GM21529 (cell line): ENCODE data around the gene ZNF718.
"Not testable (repeated sequence)": the region's sequence is repeated elsewhere in the genome, so short reads cannot be mapped to it uniquely, and the experiment has no call there.

Experiments
- ATAC-seq: cut with Tn5 transposase; IDR thresholded peaks from one replicate; pipeline ENCODE4 v1.9.1; 2021; ENCODE audit not compliant: unreplicated experiment

The ZNF718 gene

GRCh38 chr4:124275-125081, at the start of gene ZNF718:
Gene ZNF718 (plus strand): TSS chr4:124501. CDS start chr4:124671, 170 bp downstream.
- peak; percentile 99 for ATAC-seq

DNA sequence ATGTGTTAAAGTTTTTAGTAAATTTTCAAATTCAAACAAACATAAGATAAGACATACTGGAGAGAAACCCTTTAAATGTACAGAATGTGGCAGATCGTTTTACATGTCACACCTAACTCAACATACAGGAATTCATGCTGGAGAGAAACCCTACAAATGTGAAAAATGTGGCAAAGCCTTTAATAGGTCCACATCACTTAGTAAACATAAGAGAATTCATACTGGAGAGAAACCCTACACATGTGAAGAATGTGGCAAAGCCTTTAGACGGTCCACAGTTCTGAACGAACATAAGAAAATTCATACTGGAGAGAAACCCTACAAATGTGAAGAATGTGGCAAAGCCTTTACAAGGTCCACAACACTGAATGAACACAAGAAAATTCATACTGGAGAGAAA, 38.4 kb upstream of the ZNF718 start:
- no peak for ATAC-seq

DNA sequence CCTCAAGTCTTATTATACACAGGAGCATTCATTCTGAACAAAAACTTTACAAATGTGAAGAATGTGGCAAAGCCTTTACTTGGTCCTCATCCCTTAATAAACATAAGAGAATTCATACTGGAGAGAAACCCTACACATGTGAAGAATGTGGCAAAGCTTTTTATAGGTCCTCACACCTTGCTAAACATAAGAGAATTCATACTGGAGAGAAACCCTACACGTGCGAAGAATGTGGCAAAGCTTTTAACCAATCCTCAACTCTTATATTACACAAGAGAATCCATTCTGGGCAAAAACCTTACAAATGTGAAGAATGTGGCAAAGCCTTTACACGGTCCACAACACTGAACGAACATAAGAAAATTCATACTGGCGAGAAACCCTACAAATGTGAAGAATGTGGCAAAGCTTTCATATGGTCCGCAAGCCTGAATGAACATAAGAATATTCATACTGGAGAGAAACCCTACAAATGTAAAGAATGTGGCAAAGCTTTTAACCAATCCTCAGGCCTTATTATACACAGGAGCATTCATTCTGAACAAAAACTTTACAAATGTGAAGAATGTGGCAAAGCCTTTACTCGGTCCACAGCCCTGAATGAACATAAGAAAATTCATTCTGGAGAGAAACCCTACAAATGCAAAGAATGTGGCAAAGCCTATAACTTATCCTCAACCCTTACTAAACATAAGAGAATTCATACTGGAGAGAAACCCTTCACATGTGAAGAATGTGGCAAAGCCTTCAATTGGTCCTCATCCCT, 37.6 kb upstream of the ZNF718 start:
- not testable (repeated sequence) for ATAC-seq

GRCh38 chr4:98386-98785, 25.9 kb upstream of the ZNF718 start:
- no peak for ATAC-seq

GRCh38 chr4:99863-100262, 24.4 kb upstream of the ZNF718 start:
- ATAC-seq, result no peak

DNA sequence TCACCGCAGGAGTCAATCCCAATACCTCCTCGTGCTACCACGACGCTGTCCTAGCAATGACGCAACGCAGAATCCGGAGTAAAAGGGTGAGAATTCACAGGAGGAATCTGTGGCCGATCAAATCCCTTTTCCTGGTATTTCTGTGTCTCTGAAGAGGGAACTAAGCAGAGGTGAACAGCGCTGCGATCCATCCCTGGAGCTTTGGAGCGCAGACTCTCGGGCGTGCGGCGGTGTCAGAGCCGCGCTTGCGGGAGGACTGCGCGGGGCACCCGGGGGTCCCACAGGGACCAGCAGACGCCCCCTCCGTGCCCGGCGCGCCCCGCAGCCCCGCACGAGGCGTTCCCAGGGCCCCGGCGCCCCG, 17.2 kb upstream of the ZNF718 start:
- ATAC-seq, result no peak

GRCh38 chr4:107444-108429, 16.6 kb upstream of the ZNF718 start:
- no peak for ATAC-seq

- no peak for ATAC-seq
These were observed 11.5 kb upstream of the ZNF718 start for GRCh38 chr4:112771-113170.

- no peak for ATAC-seq
These were observed 10.6 kb upstream of the ZNF718 start for GRCh38 chr4:113732-114131.

DNA sequence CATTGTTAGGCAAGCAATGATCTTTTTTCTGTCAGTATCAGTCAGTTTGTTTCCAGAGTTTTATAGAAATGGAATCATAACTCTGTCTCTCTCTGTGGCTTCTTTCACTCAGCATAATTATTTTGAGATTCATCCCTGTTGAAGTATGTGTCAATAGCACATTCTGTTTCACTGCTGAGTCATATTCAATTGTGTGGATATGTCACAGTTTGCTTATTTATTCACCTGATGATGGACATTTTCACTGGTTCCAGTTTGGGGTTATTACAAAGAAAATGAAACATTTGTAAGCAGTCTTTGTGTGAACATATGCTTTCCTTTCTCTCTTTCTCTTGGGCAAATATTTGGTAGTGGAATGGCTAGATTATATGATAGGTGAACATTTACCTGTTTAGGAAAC, 10.2 kb upstream of the ZNF718 start:
- ATAC-seq, result no peak

GRCh38 chr4:116499-116898, 7.8 kb upstream of the ZNF718 start:
- no peak for ATAC-seq

GRCh38 chr4:120616-121015, 3.7 kb upstream of the ZNF718 start:
- ATAC-seq, result no peak

GRCh38 chr4:121408-122084, 2.8 kb upstream of the ZNF718 start:
- no peak for ATAC-seq

GRCh38 chr4:123922-124274, 403 bp upstream of the ZNF718 start:
- ATAC-seq, result not testable (repeated sequence)

- peak; percentile 12 for ATAC-seq
These were observed 930 bp downstream of the ZNF718 start for GRCh38 chr4:125091-125771.

GRCh38 chr4:125833-126232, 1.5 kb downstream of the ZNF718 start:
- no peak for ATAC-seq

DNA sequence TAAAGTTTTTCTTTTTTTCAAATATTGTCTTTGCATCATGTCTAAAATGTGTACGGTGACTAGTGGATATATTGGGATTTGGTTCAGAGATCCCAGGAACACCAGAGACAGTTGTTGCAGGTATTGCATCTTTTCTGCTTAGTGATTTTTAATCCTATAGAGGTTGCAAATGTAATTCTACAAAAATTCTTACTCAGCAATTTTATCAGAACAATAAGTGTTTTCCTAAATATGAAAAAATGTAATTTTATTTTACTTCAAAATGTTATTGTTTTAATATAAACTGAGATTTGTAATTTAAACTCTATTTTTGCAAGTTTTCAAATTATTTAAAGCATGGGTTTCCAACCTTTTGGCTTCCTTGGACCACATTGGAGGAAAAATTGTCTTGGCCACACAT, 8.2 kb downstream of the ZNF718 start:
- no peak for ATAC-seq

DNA sequence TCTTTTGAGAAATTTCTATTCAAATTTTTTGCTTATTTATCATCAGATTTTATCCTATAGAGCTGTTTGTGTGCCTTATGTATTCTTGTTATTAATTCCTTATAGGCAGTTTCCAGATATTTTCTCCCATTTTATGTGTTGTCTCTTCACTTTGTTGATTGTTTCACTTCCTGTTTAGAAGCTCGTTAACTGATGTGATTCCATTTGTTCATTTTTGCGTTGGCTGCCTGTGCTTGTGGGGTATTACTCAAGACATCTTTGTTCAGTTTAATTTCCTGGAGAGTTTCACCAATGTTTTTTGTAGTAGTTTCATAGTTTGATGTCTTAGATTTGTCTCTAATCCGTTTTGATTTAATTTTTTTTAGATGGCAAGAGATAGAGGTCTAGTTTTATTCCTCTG, 14.6 kb downstream of the ZNF718 start:
- ATAC-seq, result no peak

DNA sequence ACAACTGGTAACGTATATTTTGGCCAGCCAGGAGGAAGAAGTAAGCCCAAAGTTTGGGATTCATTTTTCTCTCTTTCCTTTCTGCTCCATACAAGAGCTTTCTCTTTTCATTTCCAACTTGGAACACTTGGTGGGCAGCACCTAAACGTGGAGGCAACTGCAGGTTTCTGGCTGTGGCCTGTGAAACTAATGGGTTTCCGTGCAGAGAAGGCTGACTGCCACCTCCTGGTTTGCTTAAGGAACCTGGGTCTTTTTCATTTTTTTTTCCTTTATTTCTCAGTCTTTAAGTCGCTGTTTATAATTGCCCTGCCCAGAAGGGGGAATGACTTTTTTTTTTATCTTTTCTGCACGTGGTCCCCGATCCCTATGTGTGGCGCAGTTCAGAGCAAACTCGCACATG, 15.4 kb downstream of the ZNF718 start:
- ATAC-seq, result no peak

DNA sequence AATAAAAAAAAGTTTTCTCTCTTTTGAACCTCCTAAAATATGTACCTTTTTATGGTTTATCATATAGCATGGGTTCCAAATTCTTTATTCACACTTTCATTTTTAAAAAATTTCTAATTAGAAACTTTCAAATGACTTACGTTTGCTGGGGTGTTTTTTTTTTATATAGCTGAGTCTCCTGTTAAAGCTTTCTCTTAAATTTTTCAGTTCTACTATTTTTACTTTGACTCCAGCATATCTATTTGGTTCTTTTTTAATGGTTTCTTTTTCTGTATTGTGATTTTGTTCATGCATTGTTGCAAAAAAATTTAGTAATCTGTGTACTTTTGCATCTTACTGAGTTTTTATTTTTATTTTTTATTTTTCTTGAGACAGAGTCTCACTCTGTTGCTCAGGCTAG, 22.3 kb downstream of the ZNF718 start:
- ATAC-seq, result no peak
